Activated T-helper 2 cell treated with anti-CD3 and anti-CD28 coated beads, Interferon-gamma antibody, Interleukin-2, Interleukin-4, amounts not matched to agents 10 μg/mL and 5 μg/mL and 100 μg/mL, durations not matched to agents 14 hours and 24 hours and 36 hours (primary cell): Measurements from ENCODE around the gene ATP1B3. TPM values are rescaled to one million over a fixed set of nuclear protein-coding genes. Genes with fewer than 3 reads are reported as not detected.
"Not testable (repeated sequence)": the region's sequence is repeated elsewhere in the genome, so short reads cannot be mapped to it uniquely, and the experiment has no call there.

Source experiments
- DNase-seq: peaks from one replicate; pipeline ENCODE4 v3.0.0; 2021; ENCODE audit warnings: low spot score
- H3K27ac Mint-ChIP-seq: one replicate; pipeline ENCODE4 v1.8.0; 2021; ENCODE audit warnings: mixed read lengths
- H3K27me3 Mint-ChIP-seq: one replicate; pipeline ENCODE4 v1.8.0; 2021; ENCODE audit warnings: low read depth, mixed read lengths
- H3K36me3 Mint-ChIP-seq: one replicate; pipeline ENCODE4 v1.8.0; 2021; ENCODE audit warnings: low read depth, mixed read lengths
- H3K4me1 Mint-ChIP-seq: one replicate; pipeline ENCODE4 v1.8.0; 2021; ENCODE audit warnings: low read depth, mixed read lengths
- H3K4me3 Mint-ChIP-seq: one replicate; pipeline ENCODE4 v1.8.0; 2021; ENCODE audit warnings: low read depth, mild to moderate bottlenecking, moderate library complexity, mixed read lengths
- H3K9me3 Mint-ChIP-seq: one replicate; pipeline ENCODE4 v1.8.0; 2021; ENCODE audit warnings: mixed read lengths
- intact Hi-C: fragments of 100-400 bp; cut with micrococcal nuclease; formaldehyde crosslinking; loops from one replicate; pipeline ENCODE4 v1.15.1; 2023
- total RNA-seq: library from RNA; stranded (reverse); gene quantifications from 2 replicates; pipeline ENCODE4 v1.2.3, GENCODE V29; 2022

The ATP1B3 gene
- total RNA-seq, 1 donor from 2014 or later, result 206 TPM

DNA sequence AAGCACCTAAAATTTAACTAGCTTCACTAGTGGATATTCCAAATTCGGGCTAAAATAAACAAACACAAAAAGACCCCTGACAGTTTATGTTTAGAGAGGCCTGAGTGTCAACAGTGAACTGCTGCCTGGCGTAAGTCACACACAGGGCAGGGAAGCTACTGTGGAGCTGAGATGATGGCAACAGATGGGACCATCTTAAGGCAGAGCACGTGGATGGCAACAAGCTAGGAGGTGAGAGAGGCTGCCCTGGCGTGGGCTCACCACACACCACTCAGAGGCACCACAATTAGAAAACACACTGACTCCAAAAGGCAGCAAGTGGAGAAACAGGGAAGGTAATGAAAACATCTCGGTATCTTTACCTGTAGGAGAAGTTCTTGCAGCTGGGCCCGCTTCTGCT lies 93.3 kb downstream of the ATP1B3 start:
- no peak for DNase-seq
- H3K9me3 Mint-ChIP-seq, result no peaks in the 10 kb centered on the region
- intact Hi-C loops, result no loop called here
- H3K4me1 Mint-ChIP-seq, result peaks cover 5% of the 10 kb centered on the region
- no peaks in the 10 kb centered on the region for H3K27me3 Mint-ChIP-seq
- H3K4me3 Mint-ChIP-seq, result no peak overlapping the region
- H3K36me3 Mint-ChIP-seq, result peaks cover 3% of the 10 kb centered on the region
- H3K27ac Mint-ChIP-seq, result no peak overlapping the region

DNA sequence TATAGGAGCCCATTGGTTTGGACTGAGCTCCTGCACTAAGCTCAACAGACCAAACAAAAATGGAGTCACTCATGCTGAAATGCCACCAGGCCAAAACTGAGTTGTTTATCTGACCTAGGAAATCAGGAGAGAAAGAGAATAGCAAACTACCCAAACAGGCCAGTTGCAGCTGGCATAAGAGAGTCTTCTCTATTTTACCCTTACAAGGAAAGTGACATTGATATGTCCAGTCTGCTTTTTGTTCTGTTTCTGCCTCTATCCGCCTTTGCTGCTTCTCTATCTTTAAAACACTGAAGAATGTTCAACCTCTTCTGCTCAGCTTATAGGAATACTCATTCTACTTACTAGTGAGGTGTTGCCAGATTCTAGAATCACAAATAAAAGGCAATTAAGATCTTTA lies 95.1 kb downstream of the ATP1B3 start:
- Mint-ChIP-seq H3K9me3 (no peaks in the 10 kb centered on the region), H3K27me3 (no peaks in the 10 kb centered on the region), H3K36me3 (peaks cover 8% of the 10 kb centered on the region), H3K4me3 (no peak overlapping the region), H3K27ac (no peak overlapping the region), H3K4me1 (peaks cover 5% of the 10 kb centered on the region)
- DNase-seq, result no peak
- intact Hi-C loops, result no loop called here

DNA sequence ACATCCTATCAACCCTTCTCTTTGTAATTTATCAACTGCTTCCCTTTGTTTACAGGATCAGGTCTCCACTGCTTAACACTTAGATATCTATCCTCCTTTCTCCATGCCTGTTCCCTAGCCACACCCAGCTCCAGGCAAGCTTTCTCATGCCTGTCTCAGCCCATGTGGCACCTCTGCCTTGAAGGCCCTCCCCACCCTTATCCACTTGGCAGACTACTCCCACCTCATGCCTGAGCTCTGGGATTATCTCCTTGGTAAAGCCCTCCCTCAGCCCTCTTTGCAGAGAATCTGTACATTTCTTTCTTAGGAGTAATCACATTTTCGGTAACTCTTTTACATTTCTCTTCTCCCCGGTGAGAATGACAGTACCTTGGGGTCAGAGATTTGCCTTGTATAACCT lies 96.0 kb downstream of the ATP1B3 start:
- no peak for DNase-seq
- no peaks in the 10 kb centered on the region for H3K9me3 Mint-ChIP-seq
- no peak overlapping the region for H3K27ac Mint-ChIP-seq
- intact Hi-C loops, result no loop called here
- H3K27me3 Mint-ChIP-seq, result no peaks in the 10 kb centered on the region
- H3K4me3 Mint-ChIP-seq, result no peak overlapping the region
- H3K4me1 Mint-ChIP-seq, result peaks cover 5% of the 10 kb centered on the region
- H3K36me3 Mint-ChIP-seq, result peaks cover 8% of the 10 kb centered on the region

DNA sequence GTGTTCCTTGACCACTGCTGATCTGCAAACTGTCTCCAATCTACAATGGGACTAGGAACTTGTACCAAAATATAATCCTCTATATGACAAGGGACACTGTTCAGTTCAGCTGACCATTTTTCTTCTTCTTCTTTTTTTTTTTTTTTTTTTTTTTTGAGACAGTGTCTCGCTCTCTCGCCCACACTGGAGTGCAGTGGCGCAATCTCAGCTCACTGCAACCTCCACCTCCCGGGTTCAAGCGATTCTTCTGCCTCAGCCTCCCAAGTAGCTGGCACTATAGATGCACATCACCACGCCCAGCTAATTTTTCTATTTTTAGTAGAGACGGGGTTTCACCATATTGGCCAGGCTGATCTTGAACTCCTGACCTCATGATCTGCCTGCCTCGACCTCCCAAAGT lies 98.3 kb downstream of the ATP1B3 start:
- H3K27ac Mint-ChIP-seq, H3K9me3 Mint-ChIP-seq, H3K4me1 Mint-ChIP-seq, H3K27me3 Mint-ChIP-seq, H3K4me3 Mint-ChIP-seq, intact Hi-C loops, DNase-seq: not testable (repeated sequence)
- H3K36me3 Mint-ChIP-seq, result peaks cover 14% of the 10 kb centered on the region

Other genes with a start within 250 kb of the ATP1B3 start
- gene RNF7, start 138.3 kb upstream of the ATP1B3 start, total RNA-seq, result 70.8 and 74.8 TPM in 2 replicates
- not detected in 2 replicates for gene GRK7, start 113.2 kb upstream of the ATP1B3 start, total RNA-seq